Spleen (tissue), 7 donors: ENCODE measurements around the gene LASP1.

Experiments used
- CTCF ChIP-seq, 11 experiments: fragments of 200-600 bp in 7 of 11; fragments of 450-650 bp in 4 of 11; sonication (generic) in 4 of 11; IDR thresholded peaks in 8 of 11; conservative IDR thresholded peaks in 3 of 11; 1 replicate in 7 of 11; 2 replicates in 4 of 11; pipeline versions ENCODE4 v1.4.0 to v1.8.0; 2016 to 2021; ENCODE audit warnings: antibody characterized with exemption in 11 of 11, inconsistent platforms in 4 of 11, mild to moderate bottlenecking in 1 of 11
- POLR2AphosphoS5 ChIP-seq, 3 donors: sonication (generic); formaldehyde crosslinking; IDR thresholded peaks; one replicate each; pipeline ENCODE4 v1.5.1; 2017; ENCODE audit warnings: antibody characterized with exemption in 3 of 3
- donor health status: DM: no; HTN: no; CAD: no; lungs with moderate emphysema.
- donor health status: DM: no; HTN: no; CAD: no.
- donor health status: DM: no; HTN: no; CAD: no.

- no peak for TF ChIP-seq POLR2AphosphoS5 (IDR thresholded peaks at IDR 0.05)
- no peak for TF ChIP-seq CTCF (IDR thresholded peaks at IDR 0.05 in 8 of 11, conservative IDR thresholded peaks at IDR 0.05 in 3 of 11)
These were observed 29.6 kb downstream of the LASP1 start for GRCh38 chr17:38899421-38899820.
